ENCODE data around the gene DENND2A. TPM values are rescaled to one million over a fixed set of nuclear protein-coding genes. Genes with fewer than 3 reads are reported as not detected.

DENND2A gene
- total and polyA plus RNA-seq, 10 of the 15 experiments (the other 5 are each of a cell fraction or from before 2014, with no cell fraction given): 0.01 TPM; not detected in 9

DNA sequence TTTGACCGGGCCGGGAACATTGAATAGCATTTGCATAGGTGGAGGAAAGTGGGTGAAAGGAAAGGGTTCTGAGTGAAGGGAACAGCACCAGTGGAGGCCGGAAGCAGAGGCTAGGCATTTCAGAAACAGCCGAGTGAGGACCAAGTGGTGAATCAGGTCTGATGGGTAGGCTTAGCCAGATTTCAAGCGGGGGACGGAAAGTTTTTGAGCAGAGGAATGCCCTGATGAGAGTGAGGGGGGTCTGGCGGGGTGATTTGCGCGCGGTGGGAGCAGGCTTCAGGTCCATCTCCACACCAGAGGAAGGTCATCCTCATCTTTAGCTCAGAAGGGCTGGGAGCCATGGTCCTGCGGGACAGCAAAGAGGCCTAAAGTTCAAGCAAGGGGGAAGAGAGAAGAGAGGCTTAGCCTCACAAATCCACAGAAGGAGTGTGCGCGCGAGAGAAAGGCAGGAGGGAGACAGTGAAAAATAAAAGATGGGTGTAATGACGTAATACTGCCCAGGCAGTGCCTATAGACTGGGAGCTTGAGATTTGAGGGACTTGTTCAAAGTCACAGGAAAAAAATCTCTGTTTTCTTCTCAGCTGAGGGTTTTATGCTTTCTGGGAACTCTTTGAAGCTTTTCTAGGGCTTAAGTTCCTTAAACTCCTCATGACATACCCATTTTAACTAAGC, 1.0 kb upstream of the DENND2A start:
- in situ Hi-C loops (cut with MboI) (no loop called here), intact Hi-C loops (cut with micrococcal nuclease; ENCODE audit: unreplicated experiment) (no loop called here)
- Histone ChIP-seq H3K4me3 (no peak overlapping the region), H3K27me3 (replicated peaks in 1 of 2; ENCODE audit: control insufficient read depth in 2 of 2, insufficient read depth in 2 of 2, low read length in 1 of 2) (peaks cover 5 to 12% of the 10 kb centered on the region in 2 experiments), H3K9me3 (replicated peaks; ENCODE audit: control insufficient read depth, insufficient read depth, low read length) (no peaks in the 10 kb centered on the region; the same call in 2 of the 3 replicates), H3K4me1 (ENCODE audit: control insufficient read depth, insufficient read depth, low read length) (no peaks in the 10 kb centered on the region), H3K9ac (ENCODE audit: control insufficient read depth, insufficient read depth, low read length) (no peak overlapping the region), H3K27ac (ENCODE audit: control insufficient read depth, insufficient read depth) (no peak overlapping the region), H3K4me2 (ENCODE audit: control insufficient read depth, insufficient read depth) (no peak overlapping the region), H2AFZ (ENCODE audit: control insufficient read depth, low read depth, low read length) (no peak overlapping the region), H3K79me2 (ENCODE audit: control insufficient read depth, insufficient read depth, low read length) (no peaks in the 10 kb centered on the region), H3K36me3 (ENCODE audit: control insufficient read depth in 2 of 2, insufficient read depth in 2 of 2, low read length in 1 of 2) (no peaks in the 10 kb centered on the region), H4K20me1 (ENCODE audit: control insufficient read depth, insufficient read depth) (no peaks in the 10 kb centered on the region)
- ATAC-seq (no peak), DNase-seq (ENCODE audit: low read depth, low spot score) (no peak), FAIRE-seq (no peak)
- 0 out of 2 replicates have a peak, but pooled peaks have one; percentile 50 for TF ChIP-seq EZH2 (IDR thresholded peaks at IDR 0.05; ENCODE audit: borderline replicate concordance, control insufficient read depth, low read depth, low read length)
- TF ChIP-seq TBL1XR1 (IDR thresholded peaks at IDR 0.05; ENCODE audit: low read depth, low read length): no peak
- CTCF ChIA-PET: no interaction called here
- POLR2A ChIA-PET: no interaction called here
- RAD21 ChIA-PET (ENCODE audit: unreplicated experiment): interaction anchor here (0.7 kb wide), 1 partner anchor 25 kb away, joined by 3 read pairs; no protein-coding TSS in a partner anchor
- SMC1A ChIA-PET (ENCODE audit: uncharacterized antibody, unreplicated experiment): interaction anchor here (0.6 kb wide), 1 partner anchor 9 kb away, joined by 3 read pairs; no protein-coding TSS in a partner anchor
- WGBS (ENCODE audit: insufficient coverage, insufficient replicate concordance, low lambda C conversion rate, missing lambda C conversion rate): 59% methylated on average over 15 of the region's 15 CpGs
- BruUV-seq (replicated peaks): no TSS peak

- POLR2A ChIA-PET: no interaction called here
- CTCF ChIA-PET: interaction anchor here (1.3 kb wide), 1 partner anchor 98 kb away, joined by 3 read pairs; no protein-coding TSS in a partner anchor
- ATAC-seq (no peak), DNase-seq (ENCODE audit: low read depth, low spot score) (no peak), FAIRE-seq (no peak)
- no TSS peak for BruUV-seq (replicated peaks)
- intact Hi-C loops (cut with micrococcal nuclease; ENCODE audit: unreplicated experiment): no loop called here
- no peak overlapping the region for H3K9ac ChIP-seq (ENCODE audit: control insufficient read depth, insufficient read depth, low read length)
- H3K4me2 ChIP-seq (ENCODE audit: control insufficient read depth, insufficient read depth): peak overlapping the region; percentile 55; the same call in 1 of the 2 replicates
- TF ChIP-seq HDAC6 (IDR thresholded peaks at IDR 0.05; ENCODE audit: unreplicated experiment): peak; percentile 49
- TF ChIP-seq, protein P1, sequence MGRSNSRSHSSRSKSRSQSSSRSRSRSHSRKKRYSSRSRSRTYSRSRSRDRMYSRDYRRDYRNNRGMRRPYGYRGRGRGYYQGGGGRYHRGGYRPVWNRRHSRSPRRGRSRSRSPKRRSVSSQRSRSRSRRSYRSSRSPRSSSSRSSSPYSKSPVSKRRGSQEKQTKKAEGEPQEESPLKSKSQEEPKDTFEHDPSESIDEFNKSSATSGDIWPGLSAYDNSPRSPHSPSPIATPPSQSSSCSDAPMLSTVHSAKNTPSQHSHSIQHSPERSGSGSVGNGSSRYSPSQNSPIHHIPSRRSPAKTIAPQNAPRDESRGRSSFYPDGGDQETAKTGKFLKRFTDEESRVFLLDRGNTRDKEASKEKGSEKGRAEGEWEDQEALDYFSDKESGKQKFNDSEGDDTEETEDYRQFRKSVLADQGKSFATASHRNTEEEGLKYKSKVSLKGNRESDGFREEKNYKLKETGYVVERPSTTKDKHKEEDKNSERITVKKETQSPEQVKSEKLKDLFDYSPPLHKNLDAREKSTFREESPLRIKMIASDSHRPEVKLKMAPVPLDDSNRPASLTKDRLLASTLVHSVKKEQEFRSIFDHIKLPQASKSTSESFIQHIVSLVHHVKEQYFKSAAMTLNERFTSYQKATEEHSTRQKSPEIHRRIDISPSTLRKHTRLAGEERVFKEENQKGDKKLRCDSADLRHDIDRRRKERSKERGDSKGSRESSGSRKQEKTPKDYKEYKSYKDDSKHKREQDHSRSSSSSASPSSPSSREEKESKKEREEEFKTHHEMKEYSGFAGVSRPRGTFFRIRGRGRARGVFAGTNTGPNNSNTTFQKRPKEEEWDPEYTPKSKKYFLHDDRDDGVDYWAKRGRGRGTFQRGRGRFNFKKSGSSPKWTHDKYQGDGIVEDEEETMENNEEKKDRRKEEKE (IDR thresholded peaks at IDR 0.05): no peak
- H3K36me3 ChIP-seq (ENCODE audit: control insufficient read depth in 2 of 2, insufficient read depth in 2 of 2, low read length in 1 of 2): no peaks in the 10 kb centered on the region
- H4K20me1 ChIP-seq (ENCODE audit: control insufficient read depth, insufficient read depth): no peaks in the 10 kb centered on the region
- 15% methylated on average over 37 of the region's 74 CpGs for WGBS (ENCODE audit: insufficient coverage, insufficient replicate concordance, low lambda C conversion rate, missing lambda C conversion rate)
- H3K9me3 ChIP-seq (replicated peaks; ENCODE audit: control insufficient read depth, insufficient read depth, low read length): no peaks in the 10 kb centered on the region; the same call in 2 of the 3 replicates
- H3K4me3 ChIP-seq: no peak overlapping the region
- SMC1A ChIA-PET (ENCODE audit: uncharacterized antibody, unreplicated experiment): no interaction called here
- H3K79me2 ChIP-seq (ENCODE audit: control insufficient read depth, insufficient read depth, low read length): no peaks in the 10 kb centered on the region
- H3K4me1 ChIP-seq (ENCODE audit: control insufficient read depth, insufficient read depth, low read length): no peaks in the 10 kb centered on the region
- RAD21 ChIA-PET (ENCODE audit: unreplicated experiment): no interaction called here
- H3K27me3 ChIP-seq (replicated peaks in 1 of 2; ENCODE audit: control insufficient read depth in 2 of 2, insufficient read depth in 2 of 2, low read length in 1 of 2): peaks cover 5 to 12% of the 10 kb centered on the region in 2 experiments
- in situ Hi-C loops (cut with MboI): no loop called here
- no peak overlapping the region for H3K27ac ChIP-seq (ENCODE audit: control insufficient read depth, insufficient read depth)
- H2AFZ ChIP-seq (ENCODE audit: control insufficient read depth, low read depth, low read length): no peak overlapping the region
These were observed 464 bp downstream of the DENND2A start for GRCh38 chr7:140640060-140640637.

Data from GM12878 (cell line).